ENCODE measurements around the gene SYT12. TPM values are rescaled to one million over a fixed set of nuclear protein-coding genes. Genes with fewer than 3 reads are reported as not detected.
A peak's percentile ranks its signal among the peaks of the same experiment; 100 is the strongest.

Gene SYT12
- total and polyA plus RNA-seq, 2 of the 13 experiments (the other 11 are each of a cell fraction or from before 2014, with no cell fraction given), result 0.01 to 0.02 TPM

- TF ChIP-seq TRIM22 (IDR thresholded peaks at IDR 0.05) (no peak), MYPOP (CRISPR knock-in tag; IDR thresholded peaks at IDR 0.05) (no peak), BORCS8-MEF2B (CRISPR knock-in tag; IDR thresholded peaks at IDR 0.05) (no peak), JARID2 (CRISPR knock-in tag; IDR thresholded peaks at IDR 0.05; ENCODE audit: insufficient replicate concordance) (no peak), BRCA1 (CRISPR knock-in tag; IDR thresholded peaks at IDR 0.05) (no peak), ZNF780A (CRISPR knock-in tag; IDR thresholded peaks at IDR 0.05) (no peak), FOSL1 (CRISPR knock-in tag; IDR thresholded peaks at IDR 0.05; ENCODE audit: borderline replicate concordance) (no peak), STAG1 (CRISPR knock-in tag; IDR thresholded peaks at IDR 0.05) (no peak), GATAD1 (CRISPR knock-in tag; IDR thresholded peaks at IDR 0.05) (no peak), RELA (CRISPR knock-in tag; IDR thresholded peaks at IDR 0.05) (no peak), HNRNPK (IDR thresholded peaks at IDR 0.05; ENCODE audit: low read depth, low read length, poor library complexity, severe bottlenecking) (no peak), CREM (IDR thresholded peaks at IDR 0.05) (0 out of 2 replicates have a peak, but pooled peaks have one; percentile 19), CREM (CRISPR knock-in tag; IDR thresholded peaks at IDR 0.05) (no peak), ZSCAN29 (CRISPR knock-in tag; conservative IDR thresholded peaks at IDR 0.05) (no peak), PHF21A (CRISPR knock-in tag; IDR thresholded peaks at IDR 0.05) (peak; percentile 51), PRDM15 (CRISPR knock-in tag; IDR thresholded peaks at IDR 0.05) (peak; percentile 90), ZKSCAN5 (CRISPR knock-in tag; IDR thresholded peaks at IDR 0.05) (no peak), AHDC1 (CRISPR knock-in tag; IDR thresholded peaks at IDR 0.05; ENCODE audit: borderline replicate concordance) (no peak)
These were observed 26.2 kb upstream of the SYT12 start (continued) for GRCh38 chr11:66996609-66997273.

All from HepG2 (cell line).